NCI-H128 (cell line): ENCODE measurements around the gene TSHZ2.
"Not testable (repeated sequence)": the region's sequence is repeated elsewhere in the genome, so short reads cannot be mapped to it uniquely, and the experiment has no call there.

Experiments used
- DNase-seq: peaks from one replicate; lab custom pipeline; 2025; ENCODE audit not compliant: unreplicated experiment; lab: John Stamatoyannopoulos, UW

The TSHZ2 gene

DNA sequence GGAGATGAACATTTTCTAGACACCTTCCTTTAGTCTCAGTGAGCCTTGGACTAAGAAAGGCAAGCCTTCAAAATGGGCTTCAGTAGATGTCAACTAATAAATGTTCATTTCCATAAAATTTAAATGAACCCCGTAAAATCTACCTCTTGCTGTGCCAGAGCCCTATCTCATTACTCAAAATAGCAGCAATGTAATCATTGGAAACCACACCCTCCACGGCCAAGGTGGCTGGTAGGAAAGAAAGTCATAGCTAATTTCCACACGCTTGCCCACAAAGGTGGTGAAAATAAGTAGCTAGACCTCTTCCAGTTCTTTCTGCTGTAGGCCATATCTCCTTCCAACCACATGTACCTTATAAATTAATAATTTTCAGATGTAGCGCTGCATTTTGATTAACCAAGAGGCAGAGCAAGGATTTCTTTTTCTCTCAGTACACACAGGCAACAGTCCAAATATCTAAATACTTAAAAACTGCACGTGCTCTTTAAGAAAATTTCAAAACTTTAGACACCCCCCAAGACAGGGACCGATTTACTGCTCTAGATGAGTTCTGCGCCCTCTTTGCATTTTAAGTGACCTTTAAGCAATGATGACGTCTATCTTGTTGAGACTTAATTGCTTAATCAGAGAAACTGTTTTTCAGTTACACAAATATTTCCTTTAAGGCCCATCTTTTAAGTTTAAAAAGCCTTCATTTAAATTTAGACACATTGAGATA, 330.7 kb downstream of the TSHZ2 start:
- DNase-seq, result no peak

GRCh38 chr20:53303413-53303760, 331.2 kb downstream of the TSHZ2 start:
- no peak for DNase-seq

DNA sequence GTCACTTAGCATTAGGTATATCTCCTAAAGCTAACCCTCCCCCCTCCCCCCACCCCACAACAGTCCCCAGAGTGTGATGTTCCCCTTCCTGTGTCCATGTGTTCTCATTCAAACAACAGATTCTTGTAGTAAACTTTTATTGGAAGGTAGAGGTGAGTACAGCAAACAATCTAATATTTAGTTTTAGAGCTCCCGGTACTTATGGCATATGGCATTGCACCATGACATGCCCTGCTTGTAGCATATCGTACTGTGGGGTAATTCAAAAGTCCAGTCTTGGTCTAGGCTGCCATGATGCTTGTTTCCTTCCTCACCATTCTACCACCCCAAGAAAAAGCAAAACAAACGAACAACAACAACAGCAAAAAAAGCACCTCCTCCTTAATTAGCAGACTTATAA, 332.0 kb downstream of the TSHZ2 start:
- DNase-seq, result no peak

- DNase-seq, result no peak
Measured at GRCh38 chr20:53306192-53306805, 334.1 kb downstream of the TSHZ2 start.

GRCh38 chr20:53307964-53308597, 335.9 kb downstream of the TSHZ2 start:
- no peak for DNase-seq

DNA sequence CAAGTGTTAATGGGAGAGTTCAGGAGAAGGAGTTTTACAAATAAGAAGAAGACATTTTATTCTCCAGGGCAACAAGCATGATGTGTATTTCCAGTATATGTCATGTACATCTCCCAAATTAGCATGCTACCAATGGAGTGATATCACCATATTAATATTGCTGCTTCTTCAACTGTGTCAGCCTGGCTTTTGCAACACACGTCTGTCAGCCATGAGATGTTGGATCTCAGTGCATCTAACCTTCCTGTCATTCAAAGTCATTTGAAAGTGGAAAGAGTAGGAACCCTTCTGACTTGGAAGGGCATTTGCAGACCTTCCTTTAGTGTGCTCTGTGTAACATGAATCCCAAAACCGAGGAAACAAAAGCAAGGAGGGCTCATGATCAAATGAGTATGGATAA, 337.4 kb downstream of the TSHZ2 start:
- DNase-seq, result no peak

DNA sequence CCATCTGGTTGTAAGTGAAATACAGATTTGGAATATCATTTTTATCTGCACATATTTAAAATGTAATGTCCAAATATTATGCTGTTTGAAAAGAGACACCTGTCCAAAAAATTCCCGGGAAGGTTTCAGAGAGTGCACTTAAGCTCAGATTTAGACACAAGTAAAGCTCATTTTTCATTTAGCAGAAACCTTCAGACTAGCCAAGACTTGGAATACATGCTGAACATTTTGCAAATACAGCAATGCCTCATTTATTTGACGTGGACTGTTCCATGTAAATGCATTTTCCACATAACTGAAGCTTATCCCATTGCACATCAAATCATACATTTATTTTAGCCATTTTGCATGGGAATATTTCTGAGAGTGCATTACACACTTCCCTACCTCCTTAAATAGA, 340.8 kb downstream of the TSHZ2 start:
- no peak for DNase-seq

- DNase-seq, result no peak
Measured at GRCh38 chr20:53316206-53316937, 344.2 kb downstream of the TSHZ2 start.

DNA sequence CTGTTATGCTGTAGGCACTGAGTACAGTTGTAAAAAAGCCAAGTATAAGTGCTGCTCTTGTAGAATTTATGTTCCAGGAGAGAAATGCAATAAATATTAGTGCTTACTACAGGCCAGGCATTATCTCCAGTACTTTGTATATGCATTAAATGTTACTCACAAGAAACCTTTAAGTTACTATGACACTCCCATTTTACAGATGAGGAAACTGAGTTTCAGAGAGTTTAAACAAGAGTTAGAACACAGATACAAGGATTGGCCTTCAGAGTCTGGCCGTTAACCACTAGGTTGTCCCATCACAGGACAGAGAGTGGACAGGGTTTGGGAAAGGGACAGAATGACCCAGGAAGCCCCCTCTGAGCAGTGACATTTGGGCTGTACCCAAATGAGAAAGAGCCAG, 347.0 kb downstream of the TSHZ2 start:
- DNase-seq, result no peak

- no peak for DNase-seq
Measured at GRCh38 chr20:53319716-53320115, 347.6 kb downstream of the TSHZ2 start.

DNA sequence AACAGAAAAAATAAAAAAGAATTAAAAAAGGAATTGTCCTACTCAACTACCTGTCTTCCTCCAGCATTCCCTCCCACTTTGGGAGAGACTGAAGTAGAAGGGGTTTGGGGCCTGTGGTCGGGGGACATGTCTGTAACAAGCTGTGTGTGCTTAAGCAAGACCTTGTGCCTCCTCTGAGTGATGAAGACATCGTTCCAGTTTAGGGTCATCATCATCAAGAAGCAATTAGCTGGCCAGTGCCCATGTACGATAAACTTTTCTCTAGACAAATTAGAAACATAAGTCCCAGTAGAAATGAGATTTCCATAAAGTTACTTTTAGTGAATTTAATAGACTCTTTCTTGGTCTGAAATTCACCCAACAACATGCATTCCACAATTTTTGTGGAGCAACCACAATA, 348.5 kb downstream of the TSHZ2 start:
- no peak for DNase-seq

DNA sequence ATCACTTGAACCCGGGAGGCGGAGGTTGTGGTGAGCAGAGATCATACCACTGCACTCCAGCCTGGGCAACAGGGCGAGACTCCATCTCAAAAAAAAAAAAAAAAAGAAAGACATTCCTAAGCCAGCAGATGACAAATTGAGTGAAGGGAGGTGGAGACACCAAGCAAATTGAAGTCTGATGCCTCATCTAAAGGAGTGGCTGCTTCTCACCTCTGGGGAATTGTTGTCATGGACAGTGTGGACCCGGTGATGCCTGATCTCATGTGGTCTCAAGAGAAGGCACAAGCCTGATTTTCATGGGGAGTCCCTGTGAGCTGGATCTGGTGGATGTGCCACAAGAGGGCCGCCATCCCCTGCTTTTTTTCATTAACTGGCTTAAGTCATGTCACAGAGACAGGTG, 349.4 kb downstream of the TSHZ2 start:
- DNase-seq, result no peak

GRCh38 chr20:53322651-53323050, 350.5 kb downstream of the TSHZ2 start:
- no peak for DNase-seq

DNA sequence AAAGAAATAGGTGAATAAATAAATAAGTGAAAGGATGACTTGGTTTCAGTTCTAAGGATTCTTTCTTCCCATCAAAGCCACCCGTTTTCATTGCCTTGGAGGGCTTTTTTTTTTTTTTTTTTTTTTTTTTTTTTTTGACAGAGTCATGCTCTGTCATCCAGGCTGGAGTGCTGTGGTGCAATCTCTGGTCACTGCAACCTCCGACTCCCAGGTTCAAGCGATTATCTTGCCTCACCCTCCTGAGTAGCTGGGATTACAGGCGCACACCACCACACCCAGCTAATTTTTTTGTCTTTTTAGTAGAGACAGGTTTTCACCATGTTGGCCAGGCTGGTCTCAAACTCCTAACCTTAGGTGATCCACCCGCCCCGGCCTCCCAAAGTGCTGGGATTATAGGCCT, 351.3 kb downstream of the TSHZ2 start:
- DNase-seq, result not testable (repeated sequence)

- no peak for DNase-seq
Measured at GRCh38 chr20:53324816-53325215, 352.7 kb downstream of the TSHZ2 start.

- no peak for DNase-seq
Measured at GRCh38 chr20:53328961-53329360, 356.8 kb downstream of the TSHZ2 start.

DNA sequence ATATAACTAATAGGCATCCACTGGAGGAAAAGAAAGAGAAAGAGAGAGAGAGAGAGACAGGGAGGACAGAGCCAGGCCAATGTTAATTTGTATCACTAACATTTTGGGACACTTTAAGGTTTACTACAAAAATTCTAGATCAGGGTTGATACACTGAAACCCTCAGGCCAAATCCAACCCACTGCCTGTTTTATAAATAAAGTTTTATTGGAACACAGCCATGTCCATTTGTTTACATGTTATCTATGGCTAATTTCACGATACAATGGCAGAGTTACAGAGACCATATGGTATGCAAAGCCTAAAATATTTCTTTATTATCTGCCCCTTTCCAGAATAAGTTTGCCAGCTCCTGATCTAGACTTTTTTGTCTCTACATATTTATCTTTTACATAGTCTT, 357.6 kb downstream of the TSHZ2 start:
- DNase-seq, result no peak

DNA sequence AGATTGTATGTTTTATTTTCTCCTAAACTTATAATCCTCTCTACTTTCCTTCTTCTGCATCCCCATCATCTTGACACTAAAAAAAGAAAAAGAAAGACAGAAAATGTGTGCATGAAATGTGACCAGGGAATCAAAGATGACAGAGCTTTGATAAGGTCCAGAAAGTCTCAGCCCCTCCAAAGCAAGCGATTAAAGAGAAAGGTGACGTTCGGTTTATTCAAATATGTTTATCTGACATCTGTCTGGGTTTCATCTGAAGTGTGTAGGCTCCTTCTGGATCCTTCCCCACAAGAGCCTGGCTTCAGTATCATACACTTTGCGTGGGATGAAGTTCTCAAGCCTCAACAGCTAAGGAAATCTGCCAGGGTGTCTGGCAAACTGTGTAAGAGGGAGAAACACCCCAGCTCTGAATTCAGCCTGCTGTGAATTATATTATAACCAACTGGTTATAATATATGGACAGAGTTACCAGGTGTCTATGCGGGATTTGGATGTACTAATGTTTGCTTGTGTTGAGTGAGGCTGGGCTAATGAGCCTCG, 358.5 kb downstream of the TSHZ2 start:
- no peak for DNase-seq

DNA sequence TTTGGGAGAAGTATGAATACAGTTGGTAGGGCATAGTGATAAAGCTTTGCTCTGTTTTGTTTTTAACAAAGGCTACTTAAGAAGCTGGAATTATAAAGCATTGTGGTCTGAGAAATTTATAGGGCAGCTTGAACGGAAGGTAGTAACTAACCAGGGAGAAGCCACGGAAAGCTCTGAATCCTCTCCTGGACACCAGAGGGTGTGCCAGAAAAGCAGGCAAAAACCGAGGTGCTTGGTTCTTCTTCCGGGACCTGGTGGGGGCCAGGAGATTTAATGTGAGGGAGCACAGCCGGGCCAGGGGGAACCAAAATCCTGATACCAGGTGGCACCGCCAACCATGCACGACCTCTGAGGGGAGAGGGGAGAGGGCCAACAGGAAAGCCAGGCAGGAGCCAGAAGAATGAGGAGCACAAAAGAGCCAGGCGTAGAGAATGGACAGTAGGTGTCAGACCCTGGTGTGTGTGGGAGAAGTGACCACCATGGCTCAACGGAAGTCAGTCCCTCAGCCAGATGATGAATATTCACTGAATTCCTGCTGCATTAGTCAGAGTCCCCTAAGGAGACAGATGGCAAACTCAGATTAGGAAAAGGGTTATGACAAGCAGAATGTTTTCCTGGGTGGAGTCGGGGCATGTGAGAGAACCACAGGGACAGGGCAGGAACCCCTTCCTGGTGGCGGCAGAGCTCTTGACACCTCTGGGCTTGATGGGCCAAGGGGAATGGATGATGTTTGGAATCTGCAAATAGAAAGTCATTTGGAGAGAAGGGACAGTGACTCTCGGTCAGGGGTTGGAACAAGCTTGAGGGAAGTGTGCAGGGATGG, 359.2 kb downstream of the TSHZ2 start:
- no peak for DNase-seq

DNA sequence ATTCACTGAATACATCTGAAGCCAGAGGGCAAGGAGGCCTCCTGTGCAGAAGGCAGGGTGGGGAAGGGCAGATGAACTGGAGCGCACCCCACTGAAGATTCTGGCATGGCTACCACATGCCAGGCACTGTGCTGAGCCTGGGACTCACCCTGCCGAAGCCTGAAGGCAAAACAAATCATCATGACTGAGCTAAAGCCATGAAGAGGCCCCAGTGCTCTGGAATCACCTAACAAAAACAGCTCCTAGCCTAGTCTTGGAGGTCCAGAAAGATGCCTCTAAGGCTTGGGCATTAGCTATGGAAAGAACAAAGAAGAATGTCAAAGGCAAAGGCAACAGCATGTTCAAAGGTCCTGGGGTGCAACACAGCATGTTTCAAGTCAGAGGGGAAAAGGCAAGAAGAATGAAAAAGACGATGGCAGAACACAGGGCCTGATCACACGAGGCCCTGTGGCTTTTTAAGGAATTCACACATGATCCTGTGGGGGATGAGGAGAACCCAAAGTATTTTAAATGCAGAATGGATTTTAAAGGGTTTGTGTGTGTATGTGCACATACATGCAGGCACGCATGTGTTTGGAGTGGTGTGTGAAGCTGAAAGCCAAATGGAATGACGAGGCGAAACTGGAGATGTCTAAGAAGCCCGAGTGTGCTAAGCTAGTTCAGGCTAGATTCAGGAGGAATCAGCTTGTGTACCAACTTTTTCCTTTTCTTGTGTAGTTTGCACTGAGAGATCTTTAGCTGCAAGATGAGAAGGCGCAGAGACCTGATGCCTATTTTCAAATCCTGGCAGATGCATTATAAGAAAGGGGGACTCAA, 360.1 kb downstream of the TSHZ2 start:
- no peak for DNase-seq
